Femur (tissue), 1 donor: Measurements from ENCODE around the gene MYOD1.
A peak's percentile ranks its signal among the peaks of the same experiment; 100 is the strongest.

Source experiments
- DNase-seq: peaks from one replicate; pipeline ENCODE4 v3.0.0-alpha.2; 2017

MYOD1 gene

GRCh38 chr11:17719028-17719937 lies at the start of gene MYOD1:
TSS of gene MYOD1 (plus strand) at chr11:17719571. CDS start at chr11:17719783, 212 bp downstream.
- DNase-seq = peak; percentile 76

GRCh38 chr11:17672469-17672868 lies 46.9 kb upstream of the MYOD1 start:
- no peak for DNase-seq

GRCh38 chr11:17673951-17674350 lies 45.4 kb upstream of the MYOD1 start:
- no peak for DNase-seq

GRCh38 chr11:17682848-17683247 lies 36.5 kb upstream of the MYOD1 start:
- DNase-seq = no peak

- DNase-seq = peak; percentile 36
Observed at GRCh38 chr11:17683377-17684161, 35.8 kb upstream of the MYOD1 start.

GRCh38 chr11:17684550-17684949 lies 34.8 kb upstream of the MYOD1 start:
- DNase-seq = no peak

GRCh38 chr11:17686231-17686980 lies 33.0 kb upstream of the MYOD1 start:
- peak; percentile 66 for DNase-seq

- peak; percentile 83 for DNase-seq
Observed at GRCh38 chr11:17687946-17688670, 31.3 kb upstream of the MYOD1 start.

- no peak for DNase-seq
Observed at GRCh38 chr11:17691550-17691949, 27.8 kb upstream of the MYOD1 start.

- DNase-seq = no peak
Observed at GRCh38 chr11:17691976-17692375, 27.4 kb upstream of the MYOD1 start.

- DNase-seq = no peak
Observed at GRCh38 chr11:17692931-17693330, 26.4 kb upstream of the MYOD1 start.

- DNase-seq = no peak
Observed at GRCh38 chr11:17693531-17693930, 25.8 kb upstream of the MYOD1 start.

- DNase-seq = peak; percentile 66
Observed at GRCh38 chr11:17694494-17695110, 24.8 kb upstream of the MYOD1 start.

- DNase-seq = no peak
Observed at GRCh38 chr11:17695454-17696441, 23.6 kb upstream of the MYOD1 start.

GRCh38 chr11:17696741-17697140 lies 22.6 kb upstream of the MYOD1 start:
- DNase-seq = no peak

GRCh38 chr11:17697175-17697949 lies 22.0 kb upstream of the MYOD1 start:
- DNase-seq = peak; percentile 43

- peak; percentile 80 for DNase-seq
Observed at GRCh38 chr11:17699147-17700114, 19.9 kb upstream of the MYOD1 start.

GRCh38 chr11:17700991-17701390 lies 18.4 kb upstream of the MYOD1 start:
- no peak for DNase-seq

- no peak for DNase-seq
Observed at GRCh38 chr11:17702876-17703275, 16.5 kb upstream of the MYOD1 start.
